ENCODE measurements around the gene FAM13A. TPM values are rescaled to one million over a fixed set of nuclear protein-coding genes. Genes with fewer than 3 reads are reported as not detected.
A peak's percentile ranks its signal among the peaks of the same experiment; 100 is the strongest.

FAM13A gene
- total and polyA plus RNA-seq, 8 donors, result 6.0 to 132 (median 45.7) TPM

DNA sequence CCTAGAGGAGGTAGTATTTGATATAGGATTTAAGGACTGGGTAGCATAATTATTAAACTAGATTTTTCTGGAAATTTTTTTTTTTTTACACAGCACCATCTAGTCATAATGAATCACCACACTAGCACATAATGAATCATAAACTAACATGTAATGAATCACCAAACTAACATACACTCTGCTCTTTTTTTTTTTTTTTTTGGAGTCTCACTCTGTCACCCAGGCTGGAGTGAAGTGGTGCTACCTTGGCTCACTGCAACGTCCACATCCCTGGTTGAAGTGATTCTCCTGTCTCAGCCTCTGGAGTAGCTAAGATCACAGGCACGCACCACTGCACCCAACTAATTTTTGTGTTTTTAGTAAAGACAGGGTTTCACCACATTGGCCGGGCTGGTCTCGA is 92.5 kb downstream of the FAM13A start:
- TF ChIP-seq POLR2AphosphoS5 (IDR thresholded peaks at IDR 0.05), result no peak
- DNase-seq, result no peak
- WGBS, 5 donors, result 77 to 92% (median 85%) methylated on average over 4 of the region's 4 CpGs
- intact Hi-C loops (cut with DNase I; ENCODE audit: low total_unique reads), result no loop called here
- peak overlapping the region in 2 of 5 donors; percentile 43 to 51 for H3K27ac ChIP-seq
- no peaks in the 10 kb centered on the region for H3K36me3 ChIP-seq
- no peaks in the 10 kb centered on the region for H3K9me3 ChIP-seq
- peaks cover 0 to 14% (median 2%) of the 10 kb centered on the region in 4 donors for H3K4me1 ChIP-seq
- no peaks in the 10 kb centered on the region for H3K27me3 ChIP-seq
- no peak overlapping the region for H3K4me3 ChIP-seq

GRCh38 chr4:88963817-88964216 is 93.2 kb downstream of the FAM13A start:
- TF ChIP-seq, protein P1, sequence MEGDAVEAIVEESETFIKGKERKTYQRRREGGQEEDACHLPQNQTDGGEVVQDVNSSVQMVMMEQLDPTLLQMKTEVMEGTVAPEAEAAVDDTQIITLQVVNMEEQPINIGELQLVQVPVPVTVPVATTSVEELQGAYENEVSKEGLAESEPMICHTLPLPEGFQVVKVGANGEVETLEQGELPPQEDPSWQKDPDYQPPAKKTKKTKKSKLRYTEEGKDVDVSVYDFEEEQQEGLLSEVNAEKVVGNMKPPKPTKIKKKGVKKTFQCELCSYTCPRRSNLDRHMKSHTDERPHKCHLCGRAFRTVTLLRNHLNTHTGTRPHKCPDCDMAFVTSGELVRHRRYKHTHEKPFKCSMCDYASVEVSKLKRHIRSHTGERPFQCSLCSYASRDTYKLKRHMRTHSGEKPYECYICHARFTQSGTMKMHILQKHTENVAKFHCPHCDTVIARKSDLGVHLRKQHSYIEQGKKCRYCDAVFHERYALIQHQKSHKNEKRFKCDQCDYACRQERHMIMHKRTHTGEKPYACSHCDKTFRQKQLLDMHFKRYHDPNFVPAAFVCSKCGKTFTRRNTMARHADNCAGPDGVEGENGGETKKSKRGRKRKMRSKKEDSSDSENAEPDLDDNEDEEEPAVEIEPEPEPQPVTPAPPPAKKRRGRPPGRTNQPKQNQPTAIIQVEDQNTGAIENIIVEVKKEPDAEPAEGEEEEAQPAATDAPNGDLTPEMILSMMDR (IDR thresholded peaks at IDR 0.05), result no peak
- TF ChIP-seq EP300 (IDR thresholded peaks at IDR 0.05) (no peak), POLR2AphosphoS5 (IDR thresholded peaks at IDR 0.05) (peak in 1 of 3 donors; percentile 17), POLR2A (IDR thresholded peaks at IDR 0.05) (no peak)
- peak in 1 of 2 donors; percentile 38 for DNase-seq
- intact Hi-C loops (cut with DNase I; ENCODE audit: low total_unique reads), result no loop called here
- WGBS, 5 donors, result 24 to 49% (median 43%) methylated on average over 2 of the region's 2 CpGs
- Histone ChIP-seq H3K36me3 (no peaks in the 10 kb centered on the region), H3K27me3 (no peaks in the 10 kb centered on the region), H3K9me3 (no peaks in the 10 kb centered on the region), H3K4me3 (no peak overlapping the region), H3K27ac (peak overlapping the region in 2 of 5 donors; percentile 43 to 51), H3K4me1 (peaks cover 0 to 14% (median 2%) of the 10 kb centered on the region in 4 donors)

DNA sequence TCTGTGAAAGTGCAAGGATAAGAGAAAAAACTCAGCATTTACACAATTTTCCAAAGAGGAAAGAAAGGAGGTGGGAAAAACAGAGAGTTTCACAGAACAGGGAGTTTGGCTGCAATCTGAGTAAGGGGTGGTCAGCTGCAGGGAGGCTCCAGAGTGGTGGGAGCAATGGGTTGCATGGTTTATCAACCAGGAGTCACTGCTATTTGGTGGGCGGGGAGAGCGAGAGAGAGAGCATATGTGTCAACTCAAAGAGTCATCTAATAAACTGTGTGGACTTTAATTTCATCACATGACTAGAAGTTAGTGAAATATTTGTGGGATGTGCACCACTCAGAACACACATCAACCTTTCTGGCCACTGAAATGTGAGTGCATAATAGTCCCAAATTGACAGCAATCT is 94.6 kb downstream of the FAM13A start:
- Histone ChIP-seq H3K27me3 (no peaks in the 10 kb centered on the region), H3K4me3 (no peak overlapping the region), H3K36me3 (no peaks in the 10 kb centered on the region), H3K27ac (no peak overlapping the region), H3K9me3 (no peaks in the 10 kb centered on the region), H3K4me1 (peaks cover 0 to 20% (median 0%) of the 10 kb centered on the region in 4 donors)
- WGBS, 5 donors, result 89 to 98% (median 93%) methylated on average over 2 of the region's 2 CpGs
- TF ChIP-seq, protein P1 (IDR thresholded peaks at IDR 0.05), result no peak
- TF ChIP-seq POLR2AphosphoS5 (IDR thresholded peaks at IDR 0.05) (no peak), POLR2A (IDR thresholded peaks at IDR 0.05) (no peak), EP300 (IDR thresholded peaks at IDR 0.05) (no peak)
- DNase-seq, result no peak
- intact Hi-C loops (cut with DNase I; ENCODE audit: low total_unique reads), result no loop called here

GRCh38 chr4:88960576-88960975 is 96.4 kb downstream of the FAM13A start:
- TF ChIP-seq EP300 (IDR thresholded peaks at IDR 0.05) (no peak), POLR2AphosphoS5 (IDR thresholded peaks at IDR 0.05) (no peak), POLR2A (IDR thresholded peaks at IDR 0.05) (no peak)
- TF ChIP-seq, protein P1 (IDR thresholded peaks at IDR 0.05), result no peak
- no peak for DNase-seq
- Histone ChIP-seq H3K4me3 (no peak overlapping the region), H3K27ac (peak overlapping the region in 1 of 5 donors; percentile 62), H3K36me3 (no peaks in the 10 kb centered on the region), H3K4me1 (peaks cover 0 to 20% (median 0%) of the 10 kb centered on the region in 4 donors), H3K27me3 (no peaks in the 10 kb centered on the region), H3K9me3 (no peaks in the 10 kb centered on the region)
- WGBS, 5 donors, result 50 to 88% (median 82%) methylated on average over 1 of the region's 1 CpG
- intact Hi-C loops (cut with DNase I; ENCODE audit: low total_unique reads), result no loop called here

- Histone ChIP-seq H3K27ac (no peak overlapping the region), H3K4me1 (peaks cover 0 to 11% (median 0%) of the 10 kb centered on the region in 4 donors), H3K27me3 (no peaks in the 10 kb centered on the region), H3K4me3 (no peak overlapping the region), H3K36me3 (no peaks in the 10 kb centered on the region), H3K9me3 (no peaks in the 10 kb centered on the region)
- TF ChIP-seq POLR2AphosphoS5 (IDR thresholded peaks at IDR 0.05) (no peak), EP300 (IDR thresholded peaks at IDR 0.05) (no peak), POLR2A (IDR thresholded peaks at IDR 0.05) (no peak)
- TF ChIP-seq, protein P1 (IDR thresholded peaks at IDR 0.05), result no peak
- intact Hi-C loops (cut with DNase I; ENCODE audit: low total_unique reads), result no loop called here
- 69 to 95% (median 83%) methylated on average over 2 to 3 of the region's 3 CpGs for WGBS, 5 donors
- DNase-seq, result no peak
Measured at GRCh38 chr4:88958080-88958479, 98.9 kb downstream of the FAM13A start.
